Embryonic facial prominence (tissue), 1 donor: ENCODE measurements around the gene IQGAP3.
"Not testable (repeated sequence)": the region's sequence is repeated elsewhere in the genome, so short reads cannot be mapped to it uniquely, and the experiment has no call there.

Experiments
- DNase-seq: peaks from one replicate; pipeline ENCODE4 v3.0.0-alpha.2; 2016; ENCODE audit errors: extremely low spot score

The IQGAP3 gene

DNA sequence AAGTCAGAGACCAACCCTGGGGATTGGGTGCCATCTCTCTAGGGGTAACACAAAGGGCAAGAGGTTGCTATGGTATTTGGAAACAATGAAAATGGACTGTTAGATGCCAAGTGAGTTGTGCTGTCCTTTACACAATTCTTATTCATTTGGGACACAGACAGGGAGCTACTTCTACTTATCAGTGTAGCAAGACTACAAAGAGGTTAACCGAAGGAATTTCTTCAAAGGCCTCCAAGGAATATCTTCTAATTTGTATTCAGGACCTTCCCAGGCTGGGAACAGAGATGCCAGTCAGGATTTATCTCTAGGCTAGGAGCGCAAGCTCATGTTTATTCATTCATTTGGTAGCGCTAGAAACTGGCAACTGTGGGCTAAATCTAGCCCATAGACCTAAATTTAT, 21.8 kb upstream of the IQGAP3 start:
- no peak for DNase-seq

DNA sequence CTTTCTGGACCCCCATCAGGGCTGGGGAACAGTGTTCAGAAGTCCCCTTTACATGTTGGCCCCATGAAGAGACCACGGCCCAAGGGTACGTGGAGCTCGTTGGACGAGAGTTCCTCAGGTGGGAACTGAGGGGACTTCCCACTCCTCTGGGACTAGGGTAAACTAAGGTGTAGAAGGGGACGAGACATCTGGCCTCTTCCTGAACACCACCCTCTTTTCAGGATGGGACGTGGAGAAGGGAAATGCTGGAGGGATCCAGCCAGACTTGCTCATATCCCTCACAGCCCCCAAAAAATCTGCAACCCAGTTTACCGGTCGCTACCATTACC, 21.3 kb upstream of the IQGAP3 start:
- no peak for DNase-seq

DNA sequence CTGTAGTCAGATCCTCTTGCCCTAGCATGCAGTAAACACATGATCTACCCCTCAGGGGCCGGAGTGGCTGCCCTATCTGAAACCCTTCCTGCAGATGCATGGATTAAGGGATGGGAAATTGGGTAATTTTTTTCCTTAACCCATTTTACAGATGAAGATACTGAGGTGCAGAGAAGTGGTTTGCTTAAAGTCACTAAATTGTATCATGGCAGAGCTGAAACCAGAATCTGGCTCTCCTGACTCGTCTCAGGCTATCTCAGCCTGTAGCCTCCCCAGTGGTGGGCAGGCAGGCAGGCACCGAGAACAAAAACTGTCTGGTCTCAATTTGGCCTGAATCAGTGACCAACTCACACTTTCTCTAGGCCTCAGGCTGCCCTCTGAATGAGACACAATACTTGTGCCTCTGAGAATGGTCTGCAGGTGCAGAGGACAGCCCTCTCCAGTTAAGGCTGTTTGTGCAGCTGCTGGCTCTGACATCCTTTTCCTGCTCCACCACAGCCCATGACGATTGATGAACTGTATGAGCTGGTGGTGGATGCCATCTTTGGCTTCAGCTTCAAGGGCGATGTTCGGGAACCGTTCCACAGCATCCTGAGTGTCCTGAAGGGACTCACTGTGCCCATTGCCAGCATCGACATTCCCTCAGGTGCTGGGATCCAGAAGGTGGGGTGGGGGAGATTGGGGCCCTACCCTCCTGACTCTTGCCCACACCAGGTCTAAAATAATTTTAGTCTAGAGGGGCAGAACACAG, 20.7 kb upstream of the IQGAP3 start:
- no peak for DNase-seq

DNA sequence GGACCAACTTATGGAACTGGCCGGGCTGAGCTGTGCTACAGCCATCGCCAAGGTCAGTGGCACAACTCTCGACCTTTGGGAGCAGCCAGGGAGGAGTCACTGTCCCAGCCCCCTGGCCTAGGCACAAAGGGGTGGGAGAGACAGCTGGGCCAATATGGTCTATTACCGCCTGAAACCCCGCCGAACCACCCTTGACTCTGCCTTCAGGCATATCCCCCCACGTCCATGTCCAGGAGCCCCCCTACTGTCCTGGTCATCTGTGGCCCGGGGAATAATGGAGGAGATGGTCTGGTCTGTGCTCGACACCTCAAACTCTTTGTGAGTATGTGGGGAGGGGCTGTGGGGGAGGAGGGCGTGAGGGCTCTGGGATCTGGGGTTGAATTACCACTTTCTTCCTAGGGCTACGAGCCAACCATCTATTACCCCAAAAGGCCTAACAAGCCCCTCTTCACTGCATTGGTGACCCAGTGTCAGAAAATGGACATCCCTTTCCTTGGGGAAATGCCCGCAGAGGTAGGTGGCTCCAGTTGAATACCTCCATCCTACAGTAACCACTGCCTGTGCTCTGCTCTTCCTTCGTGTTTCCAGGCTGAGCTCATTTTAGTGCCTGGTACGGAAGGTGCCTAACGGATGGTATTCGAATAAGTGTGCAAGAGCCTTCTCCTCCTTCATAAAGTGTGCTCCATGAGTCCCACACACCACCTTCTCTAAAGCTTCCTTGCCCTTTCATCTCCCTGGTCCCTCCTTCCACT, 20.0 kb upstream of the IQGAP3 start:
- no peak for DNase-seq

DNA sequence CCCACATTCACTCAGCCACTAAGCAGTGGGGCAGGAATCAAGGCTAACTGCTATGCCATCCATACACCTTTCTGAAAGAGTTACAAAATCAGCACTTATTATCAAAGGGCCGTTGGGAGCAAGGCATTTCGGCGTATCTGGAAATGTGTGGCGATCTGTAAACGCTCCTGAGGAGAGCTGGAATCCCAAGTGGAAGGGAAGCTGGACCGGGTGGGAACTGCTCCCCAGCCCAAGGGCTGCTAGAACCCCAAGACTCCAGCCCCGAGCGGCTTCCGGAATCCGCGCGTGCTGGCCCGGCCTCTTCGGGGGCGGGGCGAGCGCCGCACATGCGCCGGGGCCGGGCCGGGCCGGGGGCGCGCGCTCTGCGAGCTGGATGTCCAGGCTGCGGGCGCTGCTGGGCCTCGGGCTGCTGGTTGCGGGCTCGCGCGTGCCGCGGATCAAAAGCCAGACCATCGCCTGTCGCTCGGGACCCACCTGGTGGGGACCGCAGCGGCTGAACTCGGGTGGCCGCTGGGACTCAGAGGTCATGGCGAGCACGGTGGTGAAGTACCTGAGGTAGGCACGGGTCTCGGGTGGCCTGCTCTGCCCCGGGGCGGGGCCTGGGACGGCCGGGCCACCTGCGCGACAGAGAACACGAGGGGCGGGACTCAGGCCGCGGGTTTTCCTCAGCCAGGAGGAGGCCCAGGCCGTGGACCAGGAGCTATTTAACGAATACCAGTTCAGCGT, 19.2 kb upstream of the IQGAP3 start, which contains the start of gene NAXE:
Gene NAXE, plus strand, starts transcription at position 345 of the 726 bp plus-strand sequence. Its CDS starts 29 bp downstream, at position 374.
- DNase-seq: peak; percentile 10

DNA sequence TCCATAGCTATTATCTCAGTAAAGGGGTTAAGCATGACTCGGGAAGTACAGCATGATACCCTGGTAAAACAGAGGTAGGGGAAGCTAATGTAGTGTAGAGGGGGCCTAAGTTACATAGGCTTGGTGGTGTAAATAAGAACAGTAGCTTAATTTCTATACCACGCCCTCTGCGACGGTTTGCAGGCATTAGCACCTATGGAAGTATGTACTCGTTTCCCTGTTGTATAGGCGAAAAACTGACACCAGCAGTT, 18.7 kb upstream of the IQGAP3 start:
- no peak for DNase-seq

DNA sequence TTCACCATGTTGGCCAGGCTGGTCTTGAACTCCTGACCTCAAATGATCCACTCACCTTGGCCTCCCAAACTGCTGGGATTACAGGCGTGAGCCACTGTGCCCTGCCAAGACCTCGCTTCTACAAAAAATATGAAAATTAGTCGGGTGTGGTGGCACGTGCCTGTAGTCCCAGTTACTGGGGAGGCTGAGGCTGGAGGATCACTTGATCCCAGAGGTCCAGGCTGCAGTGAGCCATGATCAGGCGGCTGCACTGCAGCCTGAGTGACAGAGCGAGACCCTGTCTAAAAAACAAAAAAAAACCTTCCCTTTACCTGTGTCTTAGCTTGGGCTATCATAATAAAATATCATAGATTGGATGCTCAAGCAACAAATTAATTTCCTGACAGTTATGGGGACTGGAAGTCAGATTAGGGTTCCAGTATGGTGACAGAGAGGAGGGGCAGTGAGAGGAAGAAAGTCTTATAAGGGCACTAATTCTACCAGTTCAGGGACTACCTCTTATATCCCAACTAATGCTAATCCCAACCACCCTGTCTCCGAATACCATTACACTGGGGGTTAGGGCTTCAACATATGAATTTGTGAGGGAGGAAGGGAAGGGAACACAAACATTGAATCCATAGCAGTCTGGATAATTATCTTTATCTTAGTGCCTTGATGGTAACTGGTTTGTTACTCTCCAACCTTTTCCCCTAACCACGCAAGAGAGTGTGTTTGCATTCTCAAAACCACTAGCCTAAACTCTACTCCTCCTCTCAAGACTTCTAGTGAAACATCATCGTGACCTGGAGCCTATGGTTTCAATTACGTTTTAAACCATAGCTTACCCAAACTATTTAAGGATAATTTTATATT, 18.2 kb upstream of the IQGAP3 start:
- no peak for DNase-seq

DNA sequence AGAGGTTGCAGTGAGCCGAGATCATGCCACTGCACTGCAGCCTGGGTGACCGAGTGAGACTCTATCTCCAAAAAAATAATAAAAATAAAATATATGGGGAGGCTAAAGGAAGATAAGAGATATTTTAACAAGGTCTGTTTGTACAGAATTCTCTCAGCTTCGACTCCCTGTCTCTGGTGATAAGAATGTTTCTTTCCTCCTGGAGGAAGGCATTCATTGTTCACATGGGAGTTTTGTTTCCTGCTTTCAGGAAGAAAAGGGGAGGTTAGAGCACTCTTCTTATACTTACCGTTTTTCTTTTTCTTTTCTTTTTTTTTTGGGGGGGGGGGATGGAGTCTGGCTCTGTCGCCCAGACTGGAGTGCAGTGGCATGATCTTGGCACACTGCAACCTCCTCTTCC, 17.2 kb upstream of the IQGAP3 start:
- DNase-seq: no peak

DNA sequence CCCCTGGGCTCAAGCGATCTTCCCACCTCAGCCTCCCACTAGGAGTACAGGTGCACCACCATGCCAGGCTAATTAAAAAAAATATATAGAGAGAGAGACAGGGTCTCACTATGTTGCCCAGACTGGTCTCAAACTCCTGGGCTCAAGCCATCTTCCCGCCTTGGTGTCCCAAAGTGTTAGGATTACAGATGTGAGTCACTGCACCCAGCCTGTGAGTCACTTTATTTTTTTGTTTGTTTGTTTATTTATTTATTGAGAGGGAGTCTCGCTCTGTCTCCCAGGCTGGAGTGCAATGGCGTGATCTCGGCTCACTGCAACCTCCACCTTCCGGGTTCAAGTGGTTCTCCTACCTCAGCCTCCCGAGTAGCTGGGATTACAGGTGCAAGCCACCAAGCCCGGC, 15.6 kb upstream of the IQGAP3 start:
- DNase-seq: not testable (repeated sequence)

DNA sequence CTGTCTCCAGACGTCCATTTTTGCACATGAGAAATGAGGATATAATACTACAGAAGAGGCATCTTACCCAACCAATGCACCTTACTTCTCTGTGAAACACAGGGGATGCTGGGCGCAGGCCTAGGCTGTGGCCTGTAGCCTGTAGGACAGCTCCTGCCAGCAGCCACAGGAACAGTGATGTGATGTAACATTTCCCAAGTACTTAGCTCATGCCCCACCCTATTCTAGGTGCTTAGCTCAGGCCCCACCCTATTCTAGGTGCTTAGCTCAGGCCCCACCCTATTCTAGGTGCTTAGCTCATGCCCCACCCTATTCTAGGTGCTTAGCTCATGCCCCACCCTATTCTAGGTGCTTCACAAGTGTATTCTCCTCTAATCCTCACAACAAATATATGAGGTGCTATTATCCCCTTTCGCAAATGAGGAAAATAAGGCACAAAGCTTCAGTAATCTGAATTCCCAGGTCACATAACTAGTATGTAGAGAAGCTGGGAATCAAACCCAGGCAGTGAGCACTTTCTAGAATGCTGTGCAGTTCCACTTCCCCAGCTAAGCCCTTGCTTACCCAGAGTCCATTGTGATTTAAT, 14.6 kb upstream of the IQGAP3 start:
- DNase-seq: no peak

DNA sequence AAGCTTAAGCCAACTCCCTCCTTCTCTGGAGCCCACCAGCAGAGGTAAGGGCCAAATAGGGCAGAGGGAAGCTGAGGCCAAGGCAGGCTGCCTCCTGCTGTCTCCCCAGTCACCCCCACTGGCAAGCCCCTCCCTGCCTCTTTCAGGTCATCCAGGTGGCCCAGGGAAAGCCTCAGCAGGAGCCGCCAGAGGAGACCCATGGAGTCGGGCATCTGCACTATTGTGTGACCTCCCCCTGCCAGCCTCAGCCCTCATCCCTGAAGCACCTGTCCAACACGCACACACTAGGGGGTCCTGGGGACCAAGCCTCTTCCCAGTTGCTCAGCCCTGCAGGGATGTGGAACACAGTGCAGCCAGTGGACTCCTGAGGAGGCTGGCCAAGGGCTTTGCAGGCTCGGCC, 14.0 kb upstream of the IQGAP3 start:
- DNase-seq: no peak

DNA sequence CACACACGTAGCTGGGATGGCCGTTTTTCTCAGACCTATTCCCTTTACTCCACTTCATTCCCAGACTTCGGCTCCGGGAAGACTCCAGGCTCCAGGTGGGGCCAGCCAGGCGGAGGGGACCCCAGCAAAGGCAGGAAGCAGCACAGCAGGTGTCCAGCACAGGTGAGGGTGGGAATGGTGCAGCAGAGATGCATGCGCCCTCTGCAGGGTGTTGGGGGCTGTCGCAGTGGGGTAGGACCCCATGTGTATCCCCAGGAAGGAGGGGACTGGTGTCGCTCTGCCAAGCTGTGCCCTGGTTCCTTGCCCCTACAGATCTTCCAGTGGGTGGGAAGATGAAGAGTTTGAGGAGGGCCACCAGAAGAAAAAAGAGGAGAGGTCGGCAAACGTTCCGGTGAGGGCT, 12.4 kb upstream of the IQGAP3 start:
- no peak for DNase-seq

DNA sequence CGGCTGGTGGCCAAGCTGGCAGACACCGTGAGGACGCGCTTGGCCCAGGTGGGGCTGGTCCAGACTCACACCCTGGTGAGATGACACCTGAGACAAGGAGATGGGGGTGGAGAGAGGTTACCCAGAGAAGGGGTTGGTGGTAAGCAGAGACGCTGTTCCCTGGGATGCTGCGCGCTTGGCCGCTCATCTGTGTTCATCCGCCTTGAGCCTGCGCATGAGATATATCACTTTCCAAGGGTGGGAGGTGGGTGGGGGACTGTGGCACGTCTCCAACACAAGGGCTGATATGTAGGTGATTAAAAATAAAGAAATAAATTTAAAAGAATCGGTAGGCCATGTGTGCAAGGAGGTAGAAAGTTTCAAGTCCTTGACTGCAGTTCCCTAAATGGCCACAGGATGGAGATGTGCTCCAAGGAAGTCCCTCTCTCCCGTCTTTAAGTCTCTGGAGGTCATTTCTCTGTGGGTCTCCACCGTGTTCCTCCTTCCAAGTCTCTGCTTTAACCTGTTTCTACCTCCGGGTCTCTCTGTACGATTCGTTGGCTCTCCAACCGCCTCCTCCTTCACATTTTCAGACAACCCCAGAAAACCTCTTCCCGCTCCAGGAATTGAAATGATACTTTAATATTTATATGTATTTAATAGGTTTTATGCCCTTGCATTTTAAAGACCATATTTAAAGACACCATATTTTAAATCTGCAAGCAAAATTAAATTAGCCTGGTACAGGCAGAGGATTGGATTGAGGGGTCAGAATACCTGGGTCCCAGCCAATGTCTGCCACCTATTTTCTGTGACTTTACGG, 11.7 kb upstream of the IQGAP3 start:
- DNase-seq: no peak

DNA sequence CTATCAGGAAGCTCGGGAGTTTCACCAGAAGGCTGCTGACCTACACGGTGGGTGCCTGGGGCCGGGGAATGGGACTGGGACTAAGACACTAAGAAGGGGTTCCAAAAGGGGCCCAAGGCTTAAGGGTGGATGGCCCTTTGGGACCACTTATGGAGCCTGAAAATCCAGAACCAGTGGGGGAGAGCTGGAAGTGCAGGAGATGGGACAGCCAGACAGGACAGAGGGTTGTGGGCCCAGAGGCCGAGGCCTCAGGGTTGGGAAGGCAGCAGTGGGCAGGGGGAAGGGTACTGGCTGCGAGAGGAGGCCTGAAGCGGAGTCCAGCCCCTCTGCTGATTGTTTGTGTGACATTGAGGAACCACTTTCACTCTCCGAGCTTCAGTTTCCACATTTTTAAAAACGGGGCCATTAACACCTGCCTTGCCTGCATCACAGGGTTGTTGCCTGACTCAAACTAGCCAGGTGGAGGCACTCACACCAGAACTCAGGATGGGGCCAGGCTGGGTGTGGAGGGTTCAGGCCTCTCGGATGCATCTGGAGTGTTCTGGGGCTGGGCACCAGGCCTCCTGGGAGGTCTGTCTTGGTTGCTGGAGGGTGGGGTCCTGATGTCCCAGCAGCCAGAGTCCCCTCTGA, 10.1 kb upstream of the IQGAP3 start:
- DNase-seq: no peak

DNA sequence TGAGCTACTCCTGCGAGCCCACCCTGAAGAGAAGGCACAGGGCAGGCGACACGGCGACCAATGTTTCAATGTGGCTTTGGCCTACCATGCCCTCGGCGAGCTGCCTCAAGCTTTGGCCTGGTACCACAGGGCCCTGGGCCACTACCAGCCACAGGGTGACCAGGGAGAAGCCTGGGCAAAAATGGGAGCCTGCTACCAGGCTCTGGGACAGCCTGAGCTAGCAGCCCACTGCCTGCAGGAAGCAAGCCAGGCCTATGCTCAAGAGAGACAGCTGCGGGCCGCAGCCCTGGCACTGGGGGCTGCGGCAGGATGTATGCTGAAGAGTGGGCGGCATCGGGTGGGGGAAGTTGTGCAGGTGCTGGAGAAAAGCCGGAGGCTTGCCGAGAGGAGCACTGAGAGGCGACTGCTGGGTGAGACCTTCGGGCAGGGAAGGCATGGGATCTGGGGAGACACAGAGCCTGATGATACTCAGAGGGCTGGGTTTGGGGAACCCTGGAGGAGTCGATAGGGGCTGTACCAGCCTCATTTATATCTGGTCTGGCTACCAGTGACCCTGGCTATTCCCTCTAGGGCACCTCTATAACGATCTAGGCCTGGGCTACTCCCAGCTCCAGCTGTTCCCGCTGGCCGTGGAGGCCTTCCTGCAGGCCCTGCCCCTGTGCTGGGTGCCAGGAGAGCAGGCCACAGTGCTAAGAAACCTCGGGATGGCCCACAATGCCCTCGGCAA, 9.5 kb upstream of the IQGAP3 start:
- no peak for DNase-seq

DNA sequence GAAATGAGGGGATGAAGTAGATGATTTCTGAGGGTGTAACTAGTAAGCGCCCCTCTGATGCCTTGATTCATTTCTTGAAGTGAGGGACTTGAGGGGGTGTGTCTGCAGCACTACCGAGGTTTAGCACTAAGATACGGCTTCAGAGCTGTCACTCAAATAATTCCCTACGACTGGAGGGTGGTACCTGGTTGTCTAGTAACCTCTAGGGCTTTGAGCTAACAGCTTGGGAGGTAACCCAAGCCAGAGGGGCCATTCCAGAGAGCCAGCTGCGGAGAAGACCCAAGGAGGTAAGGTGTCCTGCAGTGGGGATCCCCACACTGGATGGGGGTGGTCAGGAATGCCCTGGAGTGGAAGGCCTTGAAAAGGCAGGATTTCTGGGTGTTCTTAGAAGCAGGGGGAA, 7.1 kb upstream of the IQGAP3 start, which contains the start of gene TTC24:
Gene TTC24, plus strand, starts transcription at position 252 of the 400 bp plus-strand sequence. CDS start 1,642 bp downstream, outside the sequence.
- DNase-seq: no peak

DNA sequence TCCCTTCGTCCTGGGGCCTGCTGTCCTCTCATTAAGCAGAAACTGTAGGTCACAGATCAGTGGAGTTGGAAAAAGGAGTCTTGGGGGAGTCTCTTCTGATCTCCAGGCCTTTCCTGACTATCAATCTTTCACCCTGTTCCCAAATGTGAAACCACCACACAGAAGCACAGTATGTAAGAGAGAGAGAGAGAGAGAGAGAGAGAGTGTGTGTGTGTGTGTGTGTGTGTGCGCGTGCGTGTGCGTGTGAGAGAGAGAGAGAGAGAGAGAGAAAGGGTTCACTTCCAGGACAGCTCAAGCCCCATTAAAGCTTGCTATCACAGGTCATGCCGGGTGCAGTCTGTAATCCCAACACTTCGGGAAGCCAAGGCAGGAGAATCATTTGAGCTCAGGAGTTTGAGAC, 5.7 kb upstream of the IQGAP3 start:
- no peak for DNase-seq

DNA sequence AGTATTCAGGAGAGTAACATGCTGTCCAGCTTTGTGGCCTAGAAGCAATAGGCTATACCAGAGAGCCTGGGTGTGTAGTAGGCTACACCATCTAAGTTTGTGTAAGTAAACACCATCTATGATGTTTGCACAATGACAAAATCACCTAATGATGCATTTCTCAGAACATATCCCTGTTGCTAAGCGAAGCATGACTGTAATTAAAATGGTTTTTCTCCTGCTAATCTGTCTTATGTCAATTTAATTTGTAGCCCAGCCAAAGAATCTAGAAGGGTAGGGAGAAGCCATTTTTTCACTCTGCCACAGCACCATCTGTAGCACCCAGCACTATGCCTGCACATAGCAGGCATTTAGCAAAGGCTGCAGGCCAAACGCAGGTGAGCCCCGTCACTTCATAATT, 5.2 kb upstream of the IQGAP3 start:
- DNase-seq: no peak

DNA sequence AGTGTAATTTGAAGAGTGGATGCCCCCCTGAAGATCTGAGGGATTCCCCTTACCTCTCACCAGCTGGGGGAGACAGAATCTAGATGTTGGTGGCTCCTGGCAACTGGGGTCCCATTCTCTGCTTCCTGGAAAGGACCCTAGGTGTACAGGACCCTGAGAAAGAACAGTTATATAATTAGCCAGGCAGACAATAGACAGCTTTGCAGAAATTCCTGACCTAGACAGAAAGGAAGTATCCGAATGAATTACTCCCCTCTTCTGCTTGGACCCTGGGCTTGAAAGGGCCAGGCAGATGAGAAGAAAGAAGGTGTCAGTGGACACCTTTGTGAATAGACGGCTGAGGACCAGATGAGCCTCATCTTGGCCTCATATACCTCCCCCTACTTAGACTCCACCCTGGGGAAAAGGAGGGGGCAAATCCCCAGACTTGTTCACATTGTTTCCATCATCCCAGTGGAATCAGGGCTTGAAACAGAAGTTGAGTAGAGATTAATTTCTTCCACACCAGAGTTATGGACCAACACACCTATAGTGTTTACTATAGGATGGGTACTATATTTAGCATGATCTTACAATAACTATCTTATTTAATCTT, 1.8 kb upstream of the IQGAP3 start:
- no peak for DNase-seq
